ENCODE data around the gene ARHGAP15.

- TF ChIP-seq CTCF (IDR thresholded peaks at IDR 0.05 in 2 of 3, conservative IDR thresholded peaks at IDR 0.05 in 1 of 3; ENCODE audit: borderline replicate concordance in 1 of 3, insufficient read depth in 1 of 3, low read depth in 2 of 3, low read length in 2 of 3) (no peak), POLR2AphosphoS5 (IDR thresholded peaks at IDR 0.05; ENCODE audit: low read depth, low read length) (no peak), POLR2A (IDR thresholded peaks at IDR 0.05; ENCODE audit: borderline replicate concordance, extremely low read depth, insufficient read depth, insufficient read length) (no peak), ELF1 (IDR thresholded peaks at IDR 0.05; ENCODE audit: borderline replicate concordance, low read depth) (no peak), EZH2 (IDR thresholded peaks at IDR 0.05) (no peak), MAX (IDR thresholded peaks at IDR 0.05) (no peak), EGR1 (IDR thresholded peaks at IDR 0.05; ENCODE audit: low read depth) (no peak), RAD21 (IDR thresholded peaks at IDR 0.05; ENCODE audit: low read depth) (no peak), REST (IDR thresholded peaks at IDR 0.05; ENCODE audit: low read depth) (no peak), JUND (IDR thresholded peaks at IDR 0.05) (no peak), SIN3A (IDR thresholded peaks at IDR 0.05; ENCODE audit: low read depth) (no peak), EZH2phosphoT487 (IDR thresholded peaks at IDR 0.05; ENCODE audit: borderline replicate concordance) (no peak), ATF3 (IDR thresholded peaks at IDR 0.05) (no peak), TCF7L2 (IDR thresholded peaks at IDR 0.05; ENCODE audit: borderline replicate concordance, extremely low read depth, insufficient read depth, insufficient read length) (no peak)
Observed at GRCh38 chr2:143394062-143394461, 264.8 kb downstream of the ARHGAP15 start.
